NOMO-1 (cell line): ENCODE measurements around the gene TMEM127.
A peak's percentile ranks its signal among the peaks of the same experiment; 100 is the strongest.

Experiments
- DNase-seq, 2 experiments: peaks; one replicate each; lab custom pipeline; 2025; ENCODE audit not compliant: unreplicated experiment in 2 of 2; lab: John Stamatoyannopoulos, UW

The TMEM127 gene

GRCh38 chr2:96264656-96265348 is 995 bp downstream of the TMEM127 start:
- DNase-seq: peak; percentile 58 to 64

- no peak for DNase-seq
These were observed 1.7 kb downstream of the TMEM127 start for GRCh38 chr2:96264086-96264485.

- no peak for DNase-seq
These were observed 3.5 kb downstream of the TMEM127 start for GRCh38 chr2:96262306-96262705.

GRCh38 chr2:96261328-96262003 is 4.3 kb downstream of the TMEM127 start:
- DNase-seq: no peak

DNA sequence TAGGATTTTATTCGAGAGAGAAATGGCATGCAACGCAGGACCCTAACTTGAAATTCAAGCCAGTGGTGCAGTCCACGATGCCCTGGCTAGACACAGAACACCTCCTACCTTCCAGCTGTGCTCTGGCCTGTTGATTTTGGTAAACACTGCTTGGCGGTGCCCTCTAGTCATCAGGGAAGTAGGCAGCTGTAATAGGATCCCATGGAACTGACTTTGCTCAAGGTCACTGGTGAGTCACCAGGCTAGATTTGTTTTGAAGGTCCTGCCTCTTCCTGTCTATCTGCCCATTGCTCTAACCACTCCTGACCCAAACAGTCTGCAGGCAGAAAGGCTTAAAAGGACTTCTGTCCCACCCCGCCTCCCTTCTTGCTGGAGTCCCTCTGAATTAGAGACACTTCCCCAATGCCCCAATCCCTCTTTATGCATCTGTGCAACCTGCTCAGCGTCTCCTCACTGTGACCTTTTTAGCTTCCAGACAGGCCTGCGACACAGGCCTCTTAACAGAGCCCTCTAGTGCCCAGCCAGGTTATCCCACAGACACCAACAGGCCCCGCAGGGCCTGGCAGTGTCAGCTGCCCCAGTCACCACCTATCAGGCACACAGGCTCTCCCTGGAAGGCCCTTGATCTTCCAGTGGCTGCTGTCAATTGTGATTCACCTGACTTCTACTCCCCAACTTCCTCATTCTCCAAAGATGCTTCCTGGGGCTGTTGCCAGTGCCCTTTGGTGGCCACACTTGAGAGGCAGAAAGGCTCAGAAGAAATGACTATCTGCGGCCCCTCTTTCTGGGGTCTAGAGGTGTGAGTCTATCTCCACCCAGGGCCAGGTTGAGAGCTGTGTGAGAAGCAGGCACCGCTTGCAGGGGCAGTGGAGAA is 5.2 kb downstream of the TMEM127 start:
- peak; percentile 65 to 89 for DNase-seq

DNA sequence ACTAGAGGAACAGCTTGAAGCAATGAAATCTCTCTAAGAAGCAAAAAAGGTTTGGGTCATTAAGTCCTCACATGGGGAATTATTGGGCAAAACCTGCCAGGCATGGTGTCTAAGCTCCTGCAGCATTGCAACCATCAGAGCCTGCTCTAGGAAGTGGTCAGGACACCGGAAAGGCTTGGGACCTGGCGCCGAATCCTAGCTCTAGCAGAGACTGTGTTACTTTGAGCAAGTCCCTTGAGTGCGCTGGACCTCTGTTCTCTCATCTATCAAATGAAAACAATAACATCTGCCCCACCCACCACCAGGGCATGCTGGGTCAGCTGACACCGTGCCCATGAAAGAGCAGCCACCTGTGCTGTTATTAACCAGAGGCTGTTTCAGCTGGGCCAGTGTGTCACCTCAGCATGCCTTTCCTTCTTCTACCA is 6.3 kb downstream of the TMEM127 start:
- DNase-seq: no peak

DNA sequence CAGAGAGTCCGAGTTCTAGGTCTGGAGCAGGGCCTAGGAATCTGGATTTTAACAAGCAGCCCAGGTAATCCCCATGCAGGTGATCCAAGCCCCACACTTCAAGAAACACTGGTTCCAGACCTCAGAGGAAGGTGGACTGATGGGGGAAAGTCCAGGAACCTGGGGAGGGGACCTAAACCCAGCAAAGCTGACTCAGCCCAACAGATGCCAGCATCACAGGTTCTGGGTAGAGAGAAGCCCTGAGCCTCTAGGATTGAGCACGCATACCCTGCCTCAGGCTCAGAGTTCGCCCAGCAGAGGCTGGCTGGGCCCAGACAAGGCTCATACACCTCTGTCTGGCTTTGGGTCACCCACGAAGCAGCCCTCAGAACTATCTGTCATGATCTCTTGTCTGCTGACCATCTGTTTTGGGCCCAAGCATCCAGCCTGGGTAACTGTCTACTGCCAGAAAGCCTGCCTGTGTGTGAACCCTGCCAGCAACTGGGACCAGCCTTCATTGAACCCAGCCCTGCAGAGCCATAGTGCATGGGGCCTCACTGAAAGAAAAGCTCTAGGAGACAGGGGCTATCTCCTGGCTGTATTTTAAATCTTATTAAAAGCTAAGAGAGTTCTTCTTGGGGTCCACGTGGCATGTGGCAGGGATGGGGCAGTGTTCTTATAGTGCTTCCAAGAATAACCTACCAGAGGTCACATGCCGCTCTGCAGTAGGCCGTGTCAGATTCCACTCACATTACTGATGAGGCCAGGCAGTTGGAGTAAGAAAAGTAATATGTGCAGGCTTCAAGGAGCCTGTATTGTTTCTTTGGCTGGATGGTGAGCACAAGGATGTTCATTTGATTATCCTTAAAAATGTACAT is 7.4 kb downstream of the TMEM127 start:
- DNase-seq: no peak

GRCh38 chr2:96257744-96258143 is 8.1 kb downstream of the TMEM127 start:
- DNase-seq: peak; percentile 55 to 73

GRCh38 chr2:96256611-96257113 is 9.1 kb downstream of the TMEM127 start:
- DNase-seq: peak; percentile 23 to 76

DNA sequence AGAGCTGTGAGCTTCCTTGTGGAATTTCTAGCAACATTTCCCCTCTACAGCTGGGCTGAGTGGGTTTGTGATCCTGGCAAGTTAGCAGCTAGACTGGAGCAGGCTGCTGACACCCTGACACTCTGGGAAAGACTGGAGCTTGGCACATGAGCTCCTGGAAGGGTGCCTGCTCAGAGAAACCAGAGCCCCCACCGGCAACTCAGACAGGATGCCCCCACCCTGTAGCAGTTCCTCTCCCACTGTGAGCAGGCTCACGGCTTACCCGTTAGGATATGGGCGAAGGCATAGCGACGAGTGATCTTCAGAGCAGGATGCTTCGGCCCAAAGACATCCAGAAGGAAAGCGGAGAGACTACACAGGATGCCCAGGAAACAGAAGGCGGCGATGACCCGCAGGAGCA is 11.2 kb downstream of the TMEM127 start:
- no peak for DNase-seq

DNA sequence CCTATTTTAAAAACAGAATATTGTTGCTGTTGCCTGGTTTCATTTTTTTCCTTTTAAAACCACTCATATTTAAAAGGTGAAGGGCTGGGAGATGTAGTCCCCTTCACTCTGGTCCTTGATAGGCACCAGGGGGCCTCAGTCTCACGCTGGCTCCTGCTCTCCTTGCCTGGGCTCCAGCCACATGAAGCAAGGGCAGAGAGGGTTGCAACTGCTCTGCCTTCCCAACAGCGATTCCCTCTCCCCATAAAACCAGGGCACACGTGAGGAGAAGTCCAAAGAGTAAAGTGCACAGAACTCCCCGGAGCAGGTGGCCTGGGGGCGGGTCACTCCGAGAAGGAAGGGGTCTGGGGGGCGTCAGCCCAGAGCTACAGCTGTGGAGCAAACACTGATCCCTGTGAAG is 12.8 kb downstream of the TMEM127 start:
- no peak for DNase-seq

- DNase-seq: no peak
These were observed 13.3 kb downstream of the TMEM127 start for GRCh38 chr2:96252526-96252925.

GRCh38 chr2:96251721-96252292 is 14.0 kb downstream of the TMEM127 start:
- DNase-seq: no peak

GRCh38 chr2:96250188-96250587 is 15.6 kb downstream of the TMEM127 start:
- no peak for DNase-seq

DNA sequence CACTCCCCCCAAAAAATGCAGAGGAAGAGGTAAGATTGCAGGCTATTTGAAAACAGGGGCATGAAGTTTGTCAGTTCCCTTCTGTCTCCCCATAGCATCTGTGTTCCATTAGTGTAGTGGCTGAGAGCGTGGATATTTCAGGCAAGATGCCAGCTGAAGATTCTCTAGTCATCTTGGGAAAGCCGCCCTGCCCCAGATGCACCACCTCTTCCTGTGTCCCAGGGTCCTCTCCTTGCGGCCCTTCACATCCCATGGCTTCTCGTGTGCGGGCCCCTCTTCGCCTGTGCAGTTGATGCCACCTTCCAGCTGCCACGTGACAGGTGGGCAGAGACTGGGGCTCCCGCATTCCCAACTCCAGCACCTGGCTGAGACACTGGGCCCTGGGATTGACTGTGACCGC is 16.1 kb downstream of the TMEM127 start:
- DNase-seq: no peak

DNA sequence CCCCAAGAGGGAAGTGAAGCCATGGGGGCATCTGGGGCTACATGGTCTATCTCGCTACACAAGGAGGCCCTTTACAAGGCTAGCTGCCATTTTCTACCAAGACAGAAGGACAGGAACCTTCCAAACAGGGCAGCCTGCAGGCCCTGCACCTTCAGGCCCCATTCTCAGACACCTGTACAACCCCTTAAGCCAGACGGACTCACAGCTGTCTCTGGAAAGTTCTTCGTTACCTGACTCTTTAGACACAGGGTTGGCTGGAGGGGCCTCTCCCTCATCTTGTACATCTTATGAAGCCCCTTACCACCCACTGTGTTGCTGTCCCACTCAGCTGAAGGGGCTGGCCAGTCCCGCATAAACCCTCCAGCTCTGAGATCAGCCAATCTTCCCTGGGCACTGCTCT is 17.2 kb downstream of the TMEM127 start:
- no peak for DNase-seq

DNA sequence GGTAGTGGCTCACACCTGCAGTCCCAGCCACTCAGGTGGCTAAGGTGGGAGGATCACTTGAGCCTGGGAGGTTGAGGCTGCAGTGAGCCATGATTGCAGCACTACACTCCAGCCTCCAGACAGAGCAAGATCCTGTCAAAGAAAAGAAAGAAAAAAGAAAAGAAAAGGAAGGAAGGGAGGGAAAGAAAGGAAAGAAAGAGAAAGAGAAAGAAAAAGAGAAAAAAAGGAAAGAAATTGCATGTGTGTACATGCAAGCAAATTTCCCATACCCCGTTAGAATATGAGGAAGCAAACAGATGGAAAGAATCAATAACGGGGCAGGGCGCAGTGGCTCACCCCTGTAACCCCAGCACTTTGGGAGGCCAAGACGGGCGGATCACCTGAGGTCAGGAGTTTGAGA is 17.9 kb downstream of the TMEM127 start:
- DNase-seq: no peak

GRCh38 chr2:96247009-96247408 is 18.8 kb downstream of the TMEM127 start:
- DNase-seq: no peak

- DNase-seq: peak; percentile 59 to 87
These were observed 20.0 kb downstream of the TMEM127 start for GRCh38 chr2:96245609-96246390.
